HTR-8/SVneo (cell line): Measurements from ENCODE around the gene PDZK1IP1.
"Not testable (repeated sequence)": the region's sequence is repeated elsewhere in the genome, so short reads cannot be mapped to it uniquely, and the experiment has no call there.

Experiments used
- DNase-seq: peaks from one replicate; pipeline ENCODE4 v3.0.0; 2011; ENCODE audit warnings: low spot score, mixed read lengths; ENCODE audit not compliant: insufficient read length
- FAIRE-seq: peaks from 2 replicates; lab custom pipeline; 2011; peaks lifted over from hg19 to GRCh38; lab: Jason Lieb, UNC

PDZK1IP1 gene

GRCh38 chr1:47149162-47149561, 40.7 kb downstream of the PDZK1IP1 start:
- FAIRE-seq, DNase-seq: not testable (repeated sequence)

DNA sequence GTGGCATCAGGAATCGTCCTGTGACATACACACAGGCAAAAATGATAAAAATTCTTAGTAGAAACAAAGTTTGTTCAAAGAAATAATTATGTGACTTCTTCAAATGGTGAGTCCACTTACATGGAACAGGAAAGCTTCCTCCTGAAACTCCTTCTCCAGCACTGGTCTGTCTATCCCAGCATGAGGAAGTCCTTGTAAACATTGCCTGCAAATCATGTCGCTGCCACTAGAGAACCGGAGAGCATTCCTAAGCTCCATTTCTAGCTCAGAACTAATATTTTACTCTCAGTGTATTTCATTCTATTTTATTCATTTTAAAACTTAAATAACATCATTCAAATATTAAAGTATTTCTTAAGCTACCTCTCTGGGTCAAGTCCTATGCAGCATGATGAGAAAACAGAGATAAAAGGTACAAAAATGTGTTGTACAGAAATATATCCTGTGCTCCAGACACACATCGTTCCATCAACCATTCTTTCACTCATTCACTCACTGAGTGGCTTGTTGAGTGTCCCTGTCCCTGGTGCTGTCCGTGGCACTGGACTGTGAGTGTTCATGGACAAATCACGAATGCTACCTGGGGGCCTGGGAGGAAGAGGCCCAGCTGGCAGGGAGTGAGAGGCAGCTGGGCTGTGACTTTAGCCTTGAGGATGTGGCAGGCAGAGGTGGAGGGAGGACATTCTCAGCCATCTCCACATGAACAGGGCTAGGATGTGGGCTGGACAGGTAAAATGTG, 42.6 kb downstream of the PDZK1IP1 start:
- DNase-seq (no peak), FAIRE-seq (no peak)

DNA sequence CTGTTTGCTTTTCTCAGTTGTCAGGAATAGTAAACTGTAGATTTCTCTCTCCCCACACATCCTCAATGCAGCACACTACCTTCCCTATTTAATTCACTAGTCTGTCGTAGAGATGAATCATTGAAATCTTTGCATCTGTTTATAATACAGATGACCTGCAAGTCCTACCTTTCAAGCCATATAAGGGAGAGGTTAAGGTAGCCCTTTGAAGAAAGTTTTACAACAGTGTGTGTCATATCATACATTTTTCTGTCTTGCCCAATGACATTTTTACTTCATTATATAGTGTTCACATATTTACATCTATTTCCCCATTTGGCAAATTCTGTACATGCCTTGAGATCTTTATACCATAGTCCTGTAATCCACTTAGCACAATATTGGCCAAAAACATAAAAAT, 43.3 kb downstream of the PDZK1IP1 start:
- DNase-seq, FAIRE-seq: not testable (repeated sequence)

DNA sequence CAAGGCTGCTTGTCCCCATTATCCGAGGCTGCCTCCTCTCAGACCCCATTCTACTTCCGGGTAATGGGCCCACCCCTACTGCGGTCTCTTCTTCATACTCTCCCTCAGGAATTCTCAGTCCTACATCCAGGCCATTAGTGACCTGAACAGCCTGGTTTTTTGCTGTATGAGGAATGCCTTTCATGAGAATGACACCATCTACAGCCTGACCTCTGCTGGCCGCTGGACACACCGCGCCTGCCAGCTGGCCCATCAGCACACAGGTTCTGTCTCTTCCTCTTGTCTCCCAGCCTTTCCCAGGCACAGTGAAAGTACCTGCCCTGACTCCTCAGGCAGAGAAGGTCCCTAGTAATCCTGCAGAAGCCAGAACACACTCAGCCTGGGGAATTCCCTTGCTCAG, 46.2 kb downstream of the PDZK1IP1 start:
- not testable (repeated sequence) for DNase-seq, FAIRE-seq

DNA sequence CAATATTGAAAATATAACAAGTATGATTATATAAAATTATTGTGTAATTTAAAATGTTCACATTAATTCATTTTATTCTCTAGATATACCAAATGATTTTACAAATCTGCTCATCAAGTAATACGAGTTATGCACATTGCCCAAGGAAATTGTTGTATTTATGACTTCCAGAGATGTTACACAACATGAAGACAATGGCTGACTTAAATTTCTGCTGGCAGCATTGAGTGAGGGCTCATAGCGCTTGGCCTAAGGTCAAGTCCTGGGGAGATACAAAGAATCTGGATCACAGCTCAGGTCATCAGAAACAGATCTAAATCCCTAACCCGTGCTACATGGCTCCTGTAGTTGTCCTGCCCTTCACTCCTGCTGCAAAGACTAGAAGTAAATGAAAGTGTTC, 49.5 kb downstream of the PDZK1IP1 start:
- FAIRE-seq, DNase-seq: not testable (repeated sequence)

- no peak for FAIRE-seq
Observed at GRCh38 chr1:47137925-47138615, 51.8 kb downstream of the PDZK1IP1 start.

GRCh38 chr1:47137198-47137597, 52.6 kb downstream of the PDZK1IP1 start, which contains the start of gene CYP4A22:
Gene CYP4A22 (plus strand): TSS chr1:47137441. CDS start chr1:47137486, 45 bp downstream.
- FAIRE-seq = no peak

More at GRCh38 chr1:47137925-47138615, 51.8 kb downstream of the PDZK1IP1 start:
- DNase-seq = no peak

More at GRCh38 chr1:47137198-47137597, 52.6 kb downstream of the PDZK1IP1 start, which contains the start of gene CYP4A22:
- no peak for DNase-seq
